Measurements from ENCODE around the gene NIM1K. TPM values are rescaled to one million over a fixed set of nuclear protein-coding genes. Genes with fewer than 3 reads are reported as not detected.

NIM1K gene
- total RNA-seq, 1 donor from 2014 or later: not detected

GRCh38 chr5:43309122-43309521 lies 117.1 kb downstream of the NIM1K start:
- peak overlapping the region; percentile 18 for H3K27ac ChIP-seq

DNA sequence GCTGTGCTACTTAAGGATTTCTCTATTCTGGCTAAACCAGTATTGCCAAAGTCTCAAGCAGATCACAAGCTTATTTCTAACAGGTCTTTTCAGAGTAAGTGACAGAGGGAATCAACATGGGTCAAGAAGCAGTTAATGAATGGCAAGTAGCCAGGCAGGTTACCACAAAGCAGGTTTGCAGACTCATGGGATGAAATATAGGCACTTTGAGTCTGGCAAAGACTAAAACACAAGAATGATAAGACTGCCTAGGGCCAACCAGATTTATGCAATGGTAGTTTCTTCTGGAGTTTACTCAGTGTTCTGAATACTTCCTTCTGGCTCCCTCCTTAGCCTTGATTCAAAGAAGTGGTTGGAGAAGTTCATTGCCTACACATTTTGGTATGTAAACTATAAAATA lies 117.6 kb downstream of the NIM1K start:
- no peaks in the 10 kb centered on the region for H3K27me3 ChIP-seq
- no peaks in the 10 kb centered on the region for H3K36me3 ChIP-seq
- no peak overlapping the region for H3K27ac ChIP-seq
- H3K4me3 ChIP-seq: no peak overlapping the region
- DNase-seq (ENCODE audit: extremely low spot score in 2 of 2): no peak
- no peaks in the 10 kb centered on the region for H3K9me3 ChIP-seq
- intact Hi-C loops (cut with DNase I): no loop called here
- peak in 1 of 2 donors; percentile 10 for TF ChIP-seq POLR2AphosphoS5 (IDR thresholded peaks at IDR 0.05; ENCODE audit: insufficient read depth in 1 of 2, low read depth in 1 of 2)
- TF ChIP-seq, protein P1, sequence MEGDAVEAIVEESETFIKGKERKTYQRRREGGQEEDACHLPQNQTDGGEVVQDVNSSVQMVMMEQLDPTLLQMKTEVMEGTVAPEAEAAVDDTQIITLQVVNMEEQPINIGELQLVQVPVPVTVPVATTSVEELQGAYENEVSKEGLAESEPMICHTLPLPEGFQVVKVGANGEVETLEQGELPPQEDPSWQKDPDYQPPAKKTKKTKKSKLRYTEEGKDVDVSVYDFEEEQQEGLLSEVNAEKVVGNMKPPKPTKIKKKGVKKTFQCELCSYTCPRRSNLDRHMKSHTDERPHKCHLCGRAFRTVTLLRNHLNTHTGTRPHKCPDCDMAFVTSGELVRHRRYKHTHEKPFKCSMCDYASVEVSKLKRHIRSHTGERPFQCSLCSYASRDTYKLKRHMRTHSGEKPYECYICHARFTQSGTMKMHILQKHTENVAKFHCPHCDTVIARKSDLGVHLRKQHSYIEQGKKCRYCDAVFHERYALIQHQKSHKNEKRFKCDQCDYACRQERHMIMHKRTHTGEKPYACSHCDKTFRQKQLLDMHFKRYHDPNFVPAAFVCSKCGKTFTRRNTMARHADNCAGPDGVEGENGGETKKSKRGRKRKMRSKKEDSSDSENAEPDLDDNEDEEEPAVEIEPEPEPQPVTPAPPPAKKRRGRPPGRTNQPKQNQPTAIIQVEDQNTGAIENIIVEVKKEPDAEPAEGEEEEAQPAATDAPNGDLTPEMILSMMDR (IDR thresholded peaks at IDR 0.05): no peak
- no peak for TF ChIP-seq POLR2A (IDR thresholded peaks at IDR 0.05)
- H3K4me1 ChIP-seq: peaks cover 39% of the 10 kb centered on the region

More at GRCh38 chr5:43309122-43309521, 117.1 kb downstream of the NIM1K start:
- Histone ChIP-seq H3K4me1 (peaks cover 35% of the 10 kb centered on the region), H3K27me3 (no peaks in the 10 kb centered on the region), H3K9me3 (no peaks in the 10 kb centered on the region), H3K4me3 (no peak overlapping the region), H3K36me3 (no peaks in the 10 kb centered on the region)
- TF ChIP-seq POLR2AphosphoS5 (IDR thresholded peaks at IDR 0.05; ENCODE audit: insufficient read depth in 1 of 2, low read depth in 1 of 2) (no peak), POLR2A (IDR thresholded peaks at IDR 0.05) (no peak)
- TF ChIP-seq, protein P1 (IDR thresholded peaks at IDR 0.05): no peak
- intact Hi-C loops (cut with DNase I): no loop called here
- DNase-seq (ENCODE audit: extremely low spot score in 2 of 2): no peak

- Histone ChIP-seq H3K4me3 (peak overlapping the region; percentile 75 to 92), H3K4me1 (peaks cover 39% of the 10 kb centered on the region), H3K27me3 (no peaks in the 10 kb centered on the region), H3K36me3 (no peaks in the 10 kb centered on the region), H3K27ac (peak overlapping the region; percentile 91), H3K9me3 (no peaks in the 10 kb centered on the region)
- no peak for TF ChIP-seq POLR2A (IDR thresholded peaks at IDR 0.05)
- no peak for TF ChIP-seq POLR2AphosphoS5 (IDR thresholded peaks at IDR 0.05; ENCODE audit: insufficient read depth in 1 of 2, low read depth in 1 of 2)
- TF ChIP-seq, protein P1 (IDR thresholded peaks at IDR 0.05): no peak
- intact Hi-C loops (cut with DNase I): no loop called here
- no peak for DNase-seq (ENCODE audit: extremely low spot score in 2 of 2)
Observed at GRCh38 chr5:43312076-43312661, 120.1 kb downstream of the NIM1K start.

GRCh38 chr5:43312699-43313034 lies 120.6 kb downstream of the NIM1K start:
- peak overlapping the region; percentile 91 for H3K27ac ChIP-seq
- peaks cover 39% of the 10 kb centered on the region for H3K4me1 ChIP-seq
- H3K27me3 ChIP-seq: no peaks in the 10 kb centered on the region
- TF ChIP-seq POLR2AphosphoS5 (IDR thresholded peaks at IDR 0.05; ENCODE audit: insufficient read depth in 1 of 2, low read depth in 1 of 2) (no peak), POLR2A (IDR thresholded peaks at IDR 0.05) (no peak)
- TF ChIP-seq, protein P1 (IDR thresholded peaks at IDR 0.05): no peak
- no peaks in the 10 kb centered on the region for H3K9me3 ChIP-seq
- H3K36me3 ChIP-seq: no peaks in the 10 kb centered on the region
- DNase-seq (ENCODE audit: extremely low spot score in 2 of 2): no peak
- intact Hi-C loops (cut with DNase I): no loop called here
- peak overlapping the region; percentile 75 to 92 for H3K4me3 ChIP-seq

DNA sequence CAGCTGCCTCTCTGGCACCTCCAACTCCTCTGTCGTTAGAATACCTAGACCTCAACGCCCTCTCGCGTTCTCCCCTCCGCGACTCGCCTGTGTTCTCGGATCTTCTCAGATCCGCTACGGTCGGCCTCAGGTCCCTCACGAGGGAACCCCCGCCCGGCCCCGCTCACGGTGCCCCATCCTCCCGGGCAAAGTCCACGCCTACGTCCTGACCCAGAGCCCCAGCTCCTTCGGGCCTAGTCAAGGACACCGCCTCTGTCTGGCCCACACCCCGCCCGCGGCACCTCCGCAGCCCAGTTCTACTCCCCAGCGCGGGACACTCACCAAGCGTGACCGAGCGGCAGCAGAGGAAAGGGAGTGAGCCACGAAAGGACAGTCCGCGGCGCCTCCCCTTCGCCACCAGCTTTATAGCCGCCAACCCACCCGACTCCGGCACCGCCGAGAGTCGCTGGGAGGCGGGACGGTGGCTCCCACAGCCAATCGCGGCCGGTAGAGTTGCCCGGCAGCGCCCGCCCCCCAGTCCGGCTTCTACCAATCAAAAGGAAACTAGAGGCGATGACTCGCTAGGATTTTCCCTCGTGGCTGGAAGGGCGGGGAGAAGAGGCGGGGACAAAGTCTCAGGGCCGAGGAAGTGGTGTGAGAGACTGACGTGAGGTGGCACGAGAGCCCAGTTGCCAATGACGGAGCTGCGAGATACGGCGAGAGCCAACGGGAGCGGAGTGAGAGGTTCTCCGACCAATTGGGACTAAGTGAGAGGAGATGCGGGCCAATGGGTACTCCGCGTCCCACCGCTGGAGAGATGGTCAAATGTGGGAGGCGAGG lies 121.2 kb downstream of the NIM1K start, which contains the start of gene HMGCS1:
TSS of gene HMGCS1 (minus strand) at position 378 of the 819 bp plus-strand sequence. CDS start 14,447 bp downstream, outside the sequence.
- Histone ChIP-seq H3K27ac (peak within 1 kb of the TSS; percentile 91), H3K4me1 (peaks cover 39% of the 10 kb centered on the region), H3K27me3 (no peaks in the 10 kb centered on the region), H3K9me3 (no peaks in the 10 kb centered on the region), H3K4me3 (peak within 1 kb of the TSS; percentile 75 to 92), H3K36me3 (no peaks in the 10 kb centered on the region)
- DNase-seq (ENCODE audit: extremely low spot score in 2 of 2): peak; percentile 100
- intact Hi-C loops (cut with DNase I): no loop called here
- TF ChIP-seq POLR2AphosphoS5 (IDR thresholded peaks at IDR 0.05; ENCODE audit: insufficient read depth in 1 of 2, low read depth in 1 of 2) (peak; percentile 97 to 98), POLR2A (IDR thresholded peaks at IDR 0.05) (peak; percentile 45 to 95)
- TF ChIP-seq, protein P1 (IDR thresholded peaks at IDR 0.05): peak in 1 of 3 experiments; percentile 12

Measured in vagina (tissue), 2 donors.